GM23338 (cell line): ENCODE results near the gene MCC.

Experiments
- EZH2 ChIP-seq: fragments of 200-600 bp; sonication (generic); IDR thresholded peaks from one replicate; pipeline ENCODE4 v1.8.0; 2017; ENCODE audit warnings: antibody characterized with exemption, mild to moderate bottlenecking, low read depth; ENCODE audit not compliant: unreplicated experiment
- POLR2AphosphoS5 ChIP-seq: IDR thresholded peaks from 2 replicates; pipeline ENCODE4 v1.6.1; 2016; ENCODE audit warnings: antibody characterized with exemption, low read depth

GRCh38 chr5:113188436-113188835 lies 299.8 kb downstream of the MCC start:
- TF ChIP-seq POLR2AphosphoS5, result no peak
- no peak for TF ChIP-seq EZH2
